ENCODE results near the gene TMEM123. TPM values are rescaled to one million over a fixed set of nuclear protein-coding genes. Genes with fewer than 3 reads are reported as not detected.

Gene TMEM123
- total and polyA plus RNA-seq, 2 donors (not counting 3 experiments of a cell fraction or from before 2014, with no cell fraction given), result 201 to 257 TPM

GRCh38 chr11:102453921-102454320, 1.4 kb upstream of the TMEM123 start:
- TF ChIP-seq MYC (IDR thresholded peaks at IDR 0.05; ENCODE audit: low read depth, low read length) (no peak), CTCF (IDR thresholded peaks at IDR 0.05; ENCODE audit: extremely low read depth in 1 of 2, insufficient read depth in 1 of 2, low read depth in 1 of 2, low read length in 2 of 2) (no peak), EZH2 (IDR thresholded peaks at IDR 0.05; ENCODE audit: borderline replicate concordance, low read depth, low read length, severe bottlenecking) (no peak), POLR2A (IDR thresholded peaks at IDR 0.05; ENCODE audit: low read depth, low read length) (no peak), JUN (IDR thresholded peaks at IDR 0.05; ENCODE audit: borderline replicate concordance, insufficient read depth, insufficient read length, low read depth) (no peak), POLR2AphosphoS5 (IDR thresholded peaks at IDR 0.05; ENCODE audit: insufficient read depth, low read depth, low read length) (no peak), MAX (IDR thresholded peaks at IDR 0.05; ENCODE audit: insufficient read depth, insufficient read length) (no peak), FOS (IDR thresholded peaks at IDR 0.05; ENCODE audit: borderline replicate concordance, insufficient read depth, low read length) (no peak), GATA2 (IDR thresholded peaks at IDR 0.05; ENCODE audit: insufficient read depth, insufficient read length, low read depth, low read length) (no peak)
- Histone ChIP-seq H4K20me1 (replicated peaks; ENCODE audit: control insufficient read depth, extremely low read depth, insufficient read depth, low read length) (no peaks in the 10 kb centered on the region), H3K9me3 (replicated peaks; ENCODE audit: control insufficient read depth, insufficient read depth, low read length) (no peaks in the 10 kb centered on the region), H3K27ac (ENCODE audit: insufficient read depth, low read depth, low read length) (no peak overlapping the region), H3K4me1 (ENCODE audit: control insufficient read depth, extremely low read depth, insufficient read depth, low read length) (peaks cover 44% of the 10 kb centered on the region), H3K79me2 (ENCODE audit: control insufficient read depth, insufficient read depth, low read length) (peaks cover 38% of the 10 kb centered on the region), H3K9ac (replicated peaks; ENCODE audit: extremely low read depth, insufficient read depth, low read length) (no peak overlapping the region), H3K27me3 (ENCODE audit: control insufficient read depth in 2 of 2, insufficient read depth in 2 of 2, low read length in 2 of 2) (no peaks in the 10 kb centered on the region), H3K9me1 (replicated peaks; ENCODE audit: control insufficient read depth, extremely low read depth, insufficient read depth, low read length) (no peaks in the 10 kb centered on the region), H2AFZ (ENCODE audit: low read depth, low read length) (no peak overlapping the region), H3K36me3 (ENCODE audit: control insufficient read depth in 2 of 2, extremely low read depth in 1 of 2, insufficient read depth in 2 of 2, low read length in 2 of 2) (no peaks in the 10 kb centered on the region), H3K4me3 (replicated peaks in 1 of 3; ENCODE audit: insufficient read depth in 1 of 3, low read depth in 1 of 3, low read length in 3 of 3) (no peak overlapping the region), H3K4me2 (ENCODE audit: insufficient read depth, low read length) (no peak overlapping the region)
- FAIRE-seq (no peak), DNase-seq (ENCODE audit: low read depth, low spot score) (no peak)
- intact Hi-C loops (cut with micrococcal nuclease) (loop anchor here (2.0 to 5.0 kb wide), 3 partner anchors 51 to 143 kb away; no protein-coding TSS in a partner anchor), dilution Hi-C loops (cut with MboI; ENCODE audit: extremely low pct_ligation_motif_present, low sequenced_read_pairs) (no loop called here)
- CTCF ChIA-PET, result interaction anchor here (1.4 kb wide), 1 partner anchor 63 kb away, joined by 9 read pairs; no protein-coding TSS in a partner anchor
- no TSS peak for BruUV-seq (replicated peaks)
- POLR2A ChIA-PET, result no interaction called here
